ENCODE measurements around the gene SLC17A7.

The SLC17A7 gene

DNA sequence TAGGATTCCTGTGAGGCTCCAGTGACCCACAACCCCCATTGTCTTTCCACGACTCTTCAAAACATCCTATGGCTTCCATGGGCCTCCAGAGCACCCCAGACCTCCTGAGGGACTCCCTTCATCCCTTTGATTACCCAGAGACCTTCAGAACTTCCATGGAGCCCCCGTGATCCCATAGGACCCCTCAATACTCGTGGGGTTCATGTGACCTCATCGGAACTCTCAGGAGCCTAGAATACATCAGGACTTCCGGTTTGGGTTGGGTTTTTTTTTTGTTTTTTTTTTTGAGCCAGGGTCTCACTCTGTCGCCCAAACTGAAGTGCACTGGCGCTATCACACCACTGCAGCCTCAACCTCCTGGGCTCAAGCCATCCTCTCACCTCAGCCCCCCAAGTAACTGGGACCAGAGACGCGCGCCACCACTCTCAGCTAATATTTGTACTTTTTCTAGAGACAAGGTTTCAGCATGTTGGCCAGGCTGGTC, 12.5 kb upstream of the SLC17A7 start:
- TF ChIP-seq, protein P1, sequence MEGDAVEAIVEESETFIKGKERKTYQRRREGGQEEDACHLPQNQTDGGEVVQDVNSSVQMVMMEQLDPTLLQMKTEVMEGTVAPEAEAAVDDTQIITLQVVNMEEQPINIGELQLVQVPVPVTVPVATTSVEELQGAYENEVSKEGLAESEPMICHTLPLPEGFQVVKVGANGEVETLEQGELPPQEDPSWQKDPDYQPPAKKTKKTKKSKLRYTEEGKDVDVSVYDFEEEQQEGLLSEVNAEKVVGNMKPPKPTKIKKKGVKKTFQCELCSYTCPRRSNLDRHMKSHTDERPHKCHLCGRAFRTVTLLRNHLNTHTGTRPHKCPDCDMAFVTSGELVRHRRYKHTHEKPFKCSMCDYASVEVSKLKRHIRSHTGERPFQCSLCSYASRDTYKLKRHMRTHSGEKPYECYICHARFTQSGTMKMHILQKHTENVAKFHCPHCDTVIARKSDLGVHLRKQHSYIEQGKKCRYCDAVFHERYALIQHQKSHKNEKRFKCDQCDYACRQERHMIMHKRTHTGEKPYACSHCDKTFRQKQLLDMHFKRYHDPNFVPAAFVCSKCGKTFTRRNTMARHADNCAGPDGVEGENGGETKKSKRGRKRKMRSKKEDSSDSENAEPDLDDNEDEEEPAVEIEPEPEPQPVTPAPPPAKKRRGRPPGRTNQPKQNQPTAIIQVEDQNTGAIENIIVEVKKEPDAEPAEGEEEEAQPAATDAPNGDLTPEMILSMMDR (IDR thresholded peaks at IDR 0.05; ENCODE audit: extremely low read depth, insufficient read depth, missing control alignments) = no peak
- DNase-seq (ENCODE audit: low spot score) = peak; percentile 45
- in situ Hi-C loops (cut with MboI; ENCODE audit: low pct_unique_long_range_greater_than_20kb, low sequenced_read_pairs, unreplicated experiment) = no loop called here

- in situ Hi-C loops (cut with MboI; ENCODE audit: low pct_unique_long_range_greater_than_20kb, low sequenced_read_pairs, unreplicated experiment) = no loop called here
- TF ChIP-seq, protein P1 (IDR thresholded peaks at IDR 0.05; ENCODE audit: extremely low read depth, insufficient read depth, missing control alignments) = no peak
- DNase-seq (ENCODE audit: low spot score) = peak; percentile 96
Observed at GRCh38 chr19:49453013-49453756, 11.9 kb upstream of the SLC17A7 start, which contains the start of gene ALDH16A1. Gene ALDH16A1, plus strand, starts transcription at chr19:49453225. Its CDS starts 107 bp downstream, at chr19:49453332.

DNA sequence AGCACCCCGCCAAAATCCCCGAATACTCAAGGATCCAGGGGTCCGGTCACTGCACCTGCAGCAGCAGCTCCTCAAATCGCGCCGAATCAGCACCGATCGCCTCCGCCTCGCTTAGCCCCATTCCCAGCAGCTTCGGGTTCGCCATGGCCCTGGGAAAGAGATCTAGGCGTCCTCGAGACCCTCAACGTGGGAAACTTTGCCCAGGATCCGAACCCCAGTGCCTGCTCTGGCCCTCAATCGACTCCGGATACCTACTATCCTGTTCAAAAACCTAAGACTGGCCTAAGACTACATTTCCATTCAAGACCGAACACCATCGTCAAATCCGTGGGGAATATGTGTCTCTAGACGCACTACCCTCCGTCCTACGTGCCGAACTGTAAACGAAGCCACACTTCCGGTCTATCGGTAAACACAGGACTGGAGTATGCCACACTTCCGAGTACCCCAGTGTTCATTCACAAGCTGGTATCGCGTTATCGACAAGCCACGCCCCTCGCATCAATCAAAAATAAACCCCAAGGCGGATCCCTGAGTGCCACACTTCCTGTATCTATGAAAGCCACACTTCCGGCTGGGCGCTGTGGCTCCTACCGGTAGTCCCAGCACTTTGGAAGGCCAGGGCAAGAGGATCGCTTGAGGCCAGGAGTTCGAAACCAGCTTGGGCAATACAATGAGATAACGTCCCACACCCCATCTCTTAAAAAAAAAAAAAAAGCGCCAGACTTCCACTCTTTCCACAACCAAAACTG, 10.3 kb upstream of the SLC17A7 start, which contains the start of gene PIH1D1:
PIH1D1 (minus strand) TSS at position 385 of the 752 bp plus-strand sequence; CDS start at position 145, 240 bp downstream.
- in situ Hi-C loops (cut with MboI; ENCODE audit: low pct_unique_long_range_greater_than_20kb, low sequenced_read_pairs, unreplicated experiment) = no loop called here
- peak; percentile 94 for DNase-seq (ENCODE audit: low spot score)
- TF ChIP-seq, protein P1 (IDR thresholded peaks at IDR 0.05; ENCODE audit: extremely low read depth, insufficient read depth, missing control alignments) = no peak

DNA sequence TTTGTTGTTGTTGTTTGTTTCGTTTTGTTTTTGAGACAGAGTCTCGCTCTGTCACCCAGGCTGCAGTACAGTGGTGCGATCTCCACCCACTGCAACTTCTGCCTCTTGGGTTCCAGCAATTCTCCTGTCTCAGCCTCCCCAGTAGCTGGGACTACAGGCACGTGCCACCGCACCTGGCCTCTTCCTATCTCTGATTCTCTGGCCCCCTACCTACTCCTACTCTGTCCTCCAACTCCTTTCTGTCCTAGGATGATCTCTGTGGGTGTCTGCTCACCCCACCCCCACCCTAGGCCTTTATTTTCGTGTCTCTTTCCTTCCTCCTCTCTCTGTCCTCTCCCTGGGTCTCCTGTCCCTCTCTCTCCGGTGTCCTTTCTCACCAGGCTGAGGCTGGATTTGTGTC, 9.1 kb upstream of the SLC17A7 start:
- DNase-seq (ENCODE audit: low spot score) = no peak
- TF ChIP-seq, protein P1 (IDR thresholded peaks at IDR 0.05; ENCODE audit: extremely low read depth, insufficient read depth, missing control alignments) = no peak

DNA sequence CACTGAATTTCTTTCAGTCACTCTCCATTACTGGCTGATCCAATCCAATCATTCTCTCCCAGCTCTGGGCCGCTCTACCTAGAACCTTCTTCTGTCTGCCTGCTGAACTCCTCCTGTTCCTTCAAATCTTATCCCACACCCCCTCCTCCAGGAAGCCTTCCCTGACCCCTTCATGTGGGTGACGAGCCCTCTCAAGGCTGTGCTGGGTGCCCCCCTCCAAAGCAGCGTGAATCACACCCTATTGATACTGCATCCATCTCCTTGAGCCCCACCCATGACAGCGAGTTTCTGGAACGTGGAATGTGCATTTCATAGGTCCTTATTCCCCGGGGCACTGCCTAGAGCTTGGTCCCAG, 7.1 kb upstream of the SLC17A7 start:
- no peak for DNase-seq (ENCODE audit: low spot score)
- in situ Hi-C loops (cut with MboI; ENCODE audit: low pct_unique_long_range_greater_than_20kb, low sequenced_read_pairs, unreplicated experiment) = no loop called here
- TF ChIP-seq, protein P1 (IDR thresholded peaks at IDR 0.05; ENCODE audit: extremely low read depth, insufficient read depth, missing control alignments) = no peak

More for the DNA sequence above, 9.1 kb upstream of the SLC17A7 start:
- in situ Hi-C loops (cut with MboI; ENCODE audit: low pct_unique_long_range_greater_than_20kb, low sequenced_read_pairs, unreplicated experiment) = no loop called here

- in situ Hi-C loops (cut with MboI; ENCODE audit: low pct_unique_long_range_greater_than_20kb, low sequenced_read_pairs, unreplicated experiment) = no loop called here
- peak; percentile 13 for DNase-seq (ENCODE audit: low spot score)
- TF ChIP-seq, protein P1 (IDR thresholded peaks at IDR 0.05; ENCODE audit: extremely low read depth, insufficient read depth, missing control alignments) = no peak
Observed at GRCh38 chr19:49447485-49448431, 6.4 kb upstream of the SLC17A7 start.
